ENCODE measurements around the gene BFSP1.

GRCh38 chr20:17515053-17515452, 16.1 kb downstream of the BFSP1 start:
- TF ChIP-seq CTCF (IDR thresholded peaks at IDR 0.05) (no peak), POLR2A (IDR thresholded peaks at IDR 0.05) (no peak)
